Bone marrow (tissue), 2 donors: ENCODE measurements around the gene DNTTIP2.
A peak's percentile ranks its signal among the peaks of the same experiment; 100 is the strongest.
"Not testable (repeated sequence)": the region's sequence is repeated elsewhere in the genome, so short reads cannot be mapped to it uniquely, and the experiment has no call there.

Experiments used
- DNase-seq, 2 donors: peaks; one replicate each; lab custom pipeline; 2025; lab: John Stamatoyannopoulos, UW

The DNTTIP2 gene

DNA sequence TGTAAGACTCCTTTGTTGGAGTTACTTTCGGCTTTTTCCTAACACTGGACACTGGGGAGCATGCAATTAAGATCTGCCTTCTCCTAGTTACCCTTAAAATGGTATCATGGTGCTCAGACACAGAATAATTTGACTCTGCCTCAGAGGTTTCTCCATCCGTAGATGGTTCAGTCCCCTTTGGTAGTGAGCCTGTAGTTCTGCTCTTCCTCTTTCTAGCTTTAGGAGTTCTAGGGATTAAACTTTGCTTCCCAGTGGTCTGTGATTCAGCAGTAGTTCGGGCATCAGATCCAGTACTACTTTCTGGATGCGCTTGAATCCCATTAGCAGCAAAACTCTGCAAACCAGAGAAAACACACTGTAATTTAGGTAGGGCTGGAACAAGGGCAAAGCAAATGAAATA lies 1.5 kb downstream of the DNTTIP2 start:
- DNase-seq, result no peak

DNA sequence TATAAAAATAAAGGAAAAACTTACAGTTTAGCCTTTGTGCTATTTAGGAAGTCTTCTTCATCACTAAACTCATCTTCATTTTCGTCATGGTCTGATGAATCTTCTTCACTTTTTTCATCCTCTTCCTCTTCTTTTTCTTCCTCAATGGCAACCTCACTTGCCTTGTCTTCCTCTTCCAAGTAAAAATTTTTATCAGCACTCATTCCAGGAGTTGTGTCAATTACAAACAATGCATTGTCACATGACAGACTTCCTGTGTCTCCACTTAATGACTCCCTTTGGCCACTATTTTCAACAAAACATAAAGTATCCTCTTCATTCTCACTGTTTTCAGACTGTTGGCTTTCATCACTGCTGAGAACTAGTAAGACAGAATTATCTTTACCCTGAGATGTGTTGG lies 2.8 kb downstream of the DNTTIP2 start:
- no peak for DNase-seq

DNA sequence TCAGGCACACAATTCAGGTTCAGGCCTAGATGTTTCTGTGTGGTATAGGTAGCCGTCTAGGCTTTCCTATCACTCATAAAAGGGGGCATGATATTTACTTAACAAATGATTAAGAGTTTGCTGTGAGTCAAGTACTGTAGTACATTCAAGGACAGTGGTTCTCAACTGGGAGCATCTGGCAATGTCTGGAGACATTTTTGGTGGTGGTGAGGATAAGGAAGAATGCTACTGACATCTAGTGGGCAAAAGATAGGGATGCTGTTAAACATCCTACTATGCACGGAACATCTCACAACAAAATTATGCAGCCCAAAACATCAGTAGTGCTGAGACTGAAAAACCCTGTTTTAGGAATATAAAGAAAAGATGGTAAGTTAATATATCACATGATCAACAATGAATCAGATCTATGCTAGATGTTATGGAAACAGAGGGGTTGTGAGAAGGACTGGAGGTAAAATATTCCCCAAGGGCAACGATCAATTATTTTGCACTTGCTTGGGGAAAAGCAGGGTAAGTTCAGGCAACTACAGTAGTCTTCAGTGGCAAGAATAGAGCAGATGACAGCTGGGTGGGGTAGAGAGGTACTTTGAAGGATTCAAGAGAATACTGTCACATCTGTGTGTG lies 4.9 kb downstream of the DNTTIP2 start:
- DNase-seq, result peak in 1 of 2 donors; percentile 24

DNA sequence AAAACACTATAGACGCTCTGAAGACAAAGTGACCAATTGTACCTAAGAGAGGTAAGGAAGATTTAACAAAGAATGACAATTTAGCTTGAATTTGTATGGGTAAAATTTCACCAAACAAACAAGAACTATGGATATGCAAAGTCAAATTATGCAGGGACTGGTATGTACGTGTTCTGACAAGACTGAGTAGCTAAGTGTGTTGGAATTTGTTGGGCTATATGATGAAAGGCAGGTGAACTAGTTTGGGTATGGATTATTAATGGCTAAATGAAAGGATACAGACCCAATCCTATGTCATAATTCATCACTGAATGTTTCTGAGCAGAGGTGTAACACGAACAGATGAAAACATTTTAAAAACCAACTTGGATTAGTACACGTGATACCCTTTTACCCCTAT lies 7.6 kb downstream of the DNTTIP2 start:
- DNase-seq, result no peak

DNA sequence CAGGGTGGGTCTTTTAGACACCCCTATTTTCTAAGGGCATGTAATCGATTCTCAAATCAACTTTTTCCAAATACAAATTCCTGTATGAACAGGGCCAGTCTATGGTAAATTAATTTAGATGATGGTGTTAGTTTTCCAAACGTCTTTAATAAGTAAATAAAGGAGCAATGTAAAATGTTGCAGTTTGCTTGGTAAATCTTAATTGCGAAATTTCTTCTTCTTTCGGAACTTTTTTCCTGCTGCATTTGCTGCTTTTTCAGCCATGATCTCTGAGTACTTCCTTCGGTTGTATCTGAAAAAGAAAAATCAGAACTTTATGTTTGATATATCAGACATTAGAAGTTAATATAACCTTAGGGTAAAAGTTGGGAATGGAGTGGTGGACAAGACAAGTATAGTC lies 9.4 kb downstream of the DNTTIP2 start:
- no peak for DNase-seq

DNA sequence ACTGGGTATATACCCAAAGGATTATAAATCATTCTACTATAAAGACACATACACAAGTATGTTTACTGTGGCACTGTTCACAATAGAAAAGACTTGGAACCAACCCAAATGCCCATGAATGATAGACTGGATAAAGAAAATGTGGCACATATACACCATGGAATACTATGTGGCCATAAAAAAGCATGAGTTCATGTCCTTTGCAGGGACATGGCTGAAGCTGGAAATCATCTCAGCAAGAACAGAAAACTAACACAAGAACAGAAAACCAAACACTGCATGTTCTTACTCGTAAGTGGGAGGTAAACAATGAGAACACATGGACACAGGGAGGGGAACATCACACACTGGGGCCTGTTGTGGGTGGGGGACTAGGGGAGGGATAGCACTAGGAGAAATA lies 10.5 kb downstream of the DNTTIP2 start:
- DNase-seq, result not testable (repeated sequence)

DNA sequence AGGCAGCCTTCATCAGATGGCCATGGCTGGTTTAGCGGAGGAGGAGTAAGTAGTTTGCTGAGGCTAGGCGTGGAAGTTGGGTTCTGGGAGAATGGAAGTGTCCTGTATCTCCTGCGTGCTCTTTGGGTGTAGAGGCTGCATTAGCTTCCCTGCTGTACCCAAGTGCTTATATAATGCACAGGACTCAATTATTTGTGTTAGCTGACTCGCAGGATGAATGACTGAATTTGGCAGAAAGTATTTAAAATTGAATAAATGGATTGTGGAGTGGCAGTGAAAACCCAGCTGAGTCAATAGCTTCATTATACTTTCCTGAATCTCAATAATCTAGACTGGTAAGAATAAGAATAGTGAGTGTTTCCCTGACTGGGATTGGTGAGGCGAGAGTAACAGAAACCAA lies 13.8 kb downstream of the DNTTIP2 start:
- no peak for DNase-seq

DNA sequence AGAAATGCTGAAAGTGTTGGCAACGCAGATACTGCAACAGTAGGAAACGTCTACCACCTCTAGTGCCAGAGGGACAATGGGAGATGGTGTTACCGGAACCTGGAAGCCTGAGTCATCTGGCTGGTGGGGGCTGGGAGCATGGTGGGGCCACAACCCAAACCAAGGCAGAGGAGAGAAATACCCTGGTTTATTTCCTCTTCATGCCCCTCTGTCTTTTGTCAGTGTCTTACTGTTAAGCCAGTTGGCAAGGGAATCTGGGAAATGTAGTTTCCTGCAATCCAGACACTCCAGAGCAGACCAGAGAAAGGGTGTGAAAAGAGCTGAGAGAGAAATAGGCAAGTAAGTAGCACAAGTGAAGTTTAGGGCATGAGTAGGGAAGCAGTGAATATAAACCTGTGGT lies 14.8 kb downstream of the DNTTIP2 start:
- DNase-seq, result no peak

DNA sequence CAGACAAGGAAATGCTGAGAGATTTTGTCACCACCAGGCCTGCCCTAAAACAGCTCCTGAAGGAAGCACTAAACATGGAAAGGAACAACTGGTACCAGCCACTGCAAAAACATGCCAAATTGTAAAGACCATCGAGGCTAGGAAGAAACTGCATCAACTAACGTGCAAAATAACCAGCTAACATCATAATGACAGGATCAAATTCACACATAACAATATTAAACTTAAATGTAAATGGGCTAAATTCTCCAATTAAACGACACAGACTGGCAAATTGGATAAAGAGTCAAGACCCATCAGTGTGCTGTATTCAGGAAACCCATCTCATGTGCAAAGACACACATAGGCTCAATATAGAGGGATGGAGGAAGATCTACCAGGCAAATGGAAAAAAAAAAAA lies 21.4 kb downstream of the DNTTIP2 start:
- not testable (repeated sequence) for DNase-seq

DNA sequence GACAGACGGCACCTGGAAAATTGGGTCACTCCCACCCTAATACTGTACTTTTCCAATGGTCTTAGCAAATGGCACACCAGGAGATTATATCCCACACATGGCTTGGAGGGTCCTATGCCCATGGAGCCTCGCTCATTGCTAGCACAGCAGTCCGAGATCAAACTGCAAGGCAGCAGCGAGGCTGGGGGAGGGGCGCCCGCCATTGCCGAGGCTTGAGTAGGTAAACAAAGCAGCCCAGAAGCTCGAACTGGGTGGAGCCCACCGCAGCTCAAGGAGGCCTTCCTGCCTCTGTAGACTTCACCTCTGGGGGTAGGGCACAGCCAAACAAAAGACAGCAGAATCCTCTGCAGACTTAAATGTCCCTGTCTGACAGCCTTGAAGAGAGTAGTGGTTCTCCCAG lies 23.0 kb downstream of the DNTTIP2 start:
- not testable (repeated sequence) for DNase-seq

DNA sequence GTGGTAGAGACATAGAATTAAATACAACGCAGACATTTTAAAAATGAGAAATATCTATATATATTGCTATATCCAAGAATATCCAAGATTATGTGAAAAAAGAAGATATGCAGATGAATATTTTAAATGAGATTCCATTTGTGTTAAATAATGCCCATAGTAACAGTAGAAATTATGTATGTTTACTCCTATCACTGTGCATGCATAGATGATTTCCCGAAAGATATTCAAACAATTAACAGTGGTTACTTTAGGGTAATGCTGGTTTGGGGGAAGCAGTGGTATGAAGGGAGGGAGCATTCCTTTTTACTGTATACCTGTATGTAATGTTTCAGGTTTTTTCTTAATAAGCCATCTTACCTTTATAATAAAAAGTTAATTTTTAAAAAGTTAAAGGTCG lies 25.1 kb downstream of the DNTTIP2 start:
- DNase-seq, result no peak

DNA sequence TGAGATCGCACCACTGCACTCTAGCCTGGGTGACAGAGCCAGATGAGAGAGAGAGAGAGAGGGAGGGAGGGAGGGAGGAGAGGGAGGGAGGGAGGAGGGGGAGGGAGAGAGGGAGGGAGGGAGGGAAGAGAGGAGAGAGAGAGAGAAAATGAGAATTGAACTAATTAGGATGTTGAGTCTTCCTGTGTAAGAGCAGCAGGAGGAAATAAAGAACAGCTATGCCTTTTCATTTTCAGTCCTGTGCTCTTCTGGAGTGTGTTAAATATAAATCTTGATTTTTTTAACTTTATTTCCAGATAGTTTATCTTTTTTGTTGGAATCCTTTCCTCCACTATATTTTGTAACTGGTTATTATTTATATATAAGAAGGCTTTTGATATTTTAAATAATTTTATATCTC lies 27.1 kb downstream of the DNTTIP2 start:
- DNase-seq, result no peak

DNA sequence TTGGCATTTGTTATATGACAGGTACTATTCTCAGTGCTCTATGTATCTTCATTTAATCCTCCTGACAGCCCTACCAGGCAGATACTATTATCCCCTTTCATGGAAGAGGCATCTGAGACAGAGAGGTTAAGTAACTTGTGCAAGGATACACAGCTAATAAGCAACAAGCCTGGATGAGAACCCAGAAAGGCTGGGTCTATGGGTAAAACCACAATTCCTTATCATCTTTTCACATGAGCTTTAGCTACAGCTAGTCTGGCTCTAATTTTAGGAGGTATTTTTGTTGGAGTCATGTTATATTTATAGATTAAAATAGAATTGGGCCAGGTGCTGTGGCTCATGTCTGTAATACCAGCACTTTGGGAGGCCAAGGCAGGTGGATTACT lies 27.7 kb downstream of the DNTTIP2 start:
- DNase-seq, result no peak

DNA sequence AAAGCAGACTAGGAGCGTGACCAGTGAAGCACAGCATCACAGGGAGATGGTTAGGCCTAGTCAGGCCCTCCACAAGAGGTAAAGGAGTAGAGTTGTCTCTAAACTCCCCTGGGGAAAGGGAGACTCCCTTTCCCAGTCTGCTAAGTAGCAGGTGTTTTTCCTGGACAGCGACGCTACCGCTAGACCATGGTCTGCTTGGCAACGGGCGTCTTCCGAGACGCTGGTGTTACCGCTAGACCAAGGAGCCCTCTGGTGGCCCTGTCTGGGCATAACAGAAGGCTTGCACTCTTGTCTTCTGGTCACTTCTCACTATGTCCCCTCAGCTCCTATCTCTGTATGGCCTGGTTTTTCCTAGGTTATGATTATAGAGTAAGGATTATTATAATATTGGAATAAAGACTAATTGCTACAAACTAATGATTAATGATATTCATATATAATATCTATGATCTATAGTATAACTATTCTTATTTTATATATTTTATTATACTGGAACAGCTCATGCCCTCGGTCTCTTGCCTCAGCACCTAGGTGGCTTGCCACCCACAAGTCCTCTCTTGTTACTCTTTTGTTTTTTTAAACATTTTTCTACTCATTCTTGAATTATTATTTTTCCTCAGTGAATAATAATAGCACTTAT lies 28.2 kb downstream of the DNTTIP2 start:
- not testable (repeated sequence) for DNase-seq

DNA sequence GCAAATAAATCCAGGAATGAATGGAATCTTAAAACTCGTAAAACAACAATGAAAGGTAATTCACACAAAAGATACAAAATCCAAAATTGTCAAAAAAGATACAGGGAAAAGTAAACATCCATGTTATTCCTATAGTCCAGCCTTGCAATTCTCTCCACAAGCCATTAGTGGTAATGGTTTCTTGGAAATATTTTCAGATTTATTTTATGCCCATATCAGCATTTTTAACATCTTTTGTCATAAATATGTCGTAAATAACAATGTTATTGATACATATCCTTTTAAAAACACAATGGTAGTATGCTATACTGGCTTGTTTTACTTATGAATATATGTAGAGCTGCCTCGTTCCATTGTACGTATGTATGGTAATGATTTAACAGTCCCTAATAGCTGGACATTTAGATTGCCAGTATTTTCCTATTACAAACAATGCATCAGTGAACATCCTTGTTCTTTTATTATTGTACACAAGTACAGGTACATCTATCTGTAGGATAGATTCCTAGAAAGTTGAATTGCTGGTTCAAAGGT lies 30.6 kb downstream of the DNTTIP2 start:
- no peak for DNase-seq

DNA sequence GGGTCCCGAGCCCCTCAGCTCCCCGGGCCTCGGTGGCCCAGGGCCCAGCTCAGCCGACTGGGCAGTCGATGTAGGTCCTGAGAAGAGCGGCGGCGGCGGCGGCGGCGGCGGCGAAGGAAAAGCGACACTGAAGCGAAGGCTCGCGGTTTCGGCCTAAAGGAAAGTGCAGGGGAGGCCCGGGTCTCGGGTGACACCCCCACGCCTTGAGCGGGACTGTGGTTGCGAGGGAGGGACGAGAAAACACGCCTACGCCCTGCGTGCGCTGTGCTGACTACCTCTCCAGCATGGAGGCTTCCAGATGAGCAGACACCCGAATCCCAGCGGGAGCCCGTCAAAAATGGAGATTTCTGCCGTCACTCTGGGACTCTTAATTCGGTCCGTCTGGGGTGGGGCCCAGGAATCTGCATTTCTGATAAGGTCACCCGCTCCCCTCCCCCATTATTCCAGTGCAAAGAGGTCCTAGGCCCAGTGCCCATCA lies 31.2 kb downstream of the DNTTIP2 start:
- DNase-seq, result peak in 1 of 2 donors; percentile 59

DNA sequence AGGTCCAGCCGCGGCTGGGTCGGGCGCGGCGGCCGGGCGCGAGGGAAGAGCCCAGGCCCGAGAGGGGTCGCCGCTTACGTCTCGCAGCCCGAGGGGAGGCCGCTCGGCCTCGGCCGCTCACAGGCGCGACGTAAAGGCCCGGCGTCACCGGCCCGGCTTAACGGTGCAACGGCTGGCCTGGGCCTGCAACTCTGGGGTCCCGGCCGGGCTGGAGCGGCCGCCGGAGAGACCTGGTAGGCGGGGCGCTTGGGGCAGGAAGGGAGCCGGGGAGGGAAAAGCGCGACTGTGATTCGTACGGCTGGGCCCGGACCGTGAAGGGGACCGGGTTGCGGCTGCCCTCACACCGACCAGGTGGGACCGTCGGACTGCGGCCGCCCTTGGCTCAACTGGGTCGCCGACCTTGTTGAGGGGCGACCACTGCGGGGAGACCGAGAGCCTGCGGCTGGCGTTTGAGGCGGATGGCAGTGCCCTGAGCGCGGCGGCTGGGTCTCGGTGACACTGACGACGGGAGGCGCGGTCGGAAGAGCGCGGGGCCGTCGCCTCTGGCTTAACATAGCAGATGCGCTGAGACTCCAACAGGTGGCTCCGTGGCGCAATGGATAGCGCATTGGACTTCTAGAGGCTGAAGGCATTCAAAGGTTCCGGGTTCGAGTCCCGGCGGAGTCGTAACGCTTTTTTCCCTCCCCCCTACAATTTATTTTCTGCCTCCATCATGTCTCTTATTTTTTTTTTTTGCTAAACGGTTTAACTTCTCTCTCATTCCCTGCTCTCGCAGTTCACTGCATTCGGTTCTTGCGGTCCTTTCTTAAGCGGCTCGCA lies 31.8 kb downstream of the DNTTIP2 start:
- DNase-seq, result peak; percentile 86 to 87

DNA sequence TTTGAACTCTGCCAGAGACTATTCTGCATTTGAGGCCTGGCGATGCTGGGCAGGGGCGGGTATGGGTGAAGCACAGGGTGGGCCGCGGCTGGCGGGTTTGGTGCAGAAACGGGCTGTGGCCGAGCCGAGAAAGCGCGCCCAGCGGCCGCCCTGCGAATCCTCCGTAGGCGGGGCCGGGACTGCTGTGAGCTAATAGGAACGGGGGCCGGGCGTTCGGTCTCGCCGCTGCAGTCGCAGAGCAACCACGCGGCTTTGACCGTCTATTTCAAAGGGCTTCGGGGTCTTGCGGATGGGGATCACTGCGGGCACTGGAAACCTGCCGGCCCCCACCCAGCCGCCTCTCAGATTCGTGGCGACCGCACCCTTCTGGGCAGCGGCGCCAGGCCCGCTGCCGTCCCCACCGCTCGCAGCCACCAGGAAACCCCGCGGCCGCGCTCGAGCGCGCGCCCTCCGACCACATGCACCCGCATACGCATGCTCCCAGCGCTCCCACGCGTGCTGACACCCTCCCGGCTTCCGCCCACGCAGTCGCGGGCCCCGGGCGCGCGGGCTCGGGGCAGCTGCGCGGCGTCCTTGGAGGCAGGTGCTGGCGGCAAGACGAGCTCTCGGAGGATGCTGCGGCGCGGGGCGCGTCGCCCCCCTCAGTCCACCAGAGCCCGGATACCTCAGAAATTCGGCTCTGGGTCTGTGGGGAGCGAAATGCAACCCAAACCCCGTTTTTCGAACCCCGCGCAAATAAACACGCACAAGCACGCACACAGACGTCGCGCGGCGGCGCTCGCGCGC lies 32.6 kb downstream of the DNTTIP2 start:
- peak; percentile 54 to 80 for DNase-seq

DNA sequence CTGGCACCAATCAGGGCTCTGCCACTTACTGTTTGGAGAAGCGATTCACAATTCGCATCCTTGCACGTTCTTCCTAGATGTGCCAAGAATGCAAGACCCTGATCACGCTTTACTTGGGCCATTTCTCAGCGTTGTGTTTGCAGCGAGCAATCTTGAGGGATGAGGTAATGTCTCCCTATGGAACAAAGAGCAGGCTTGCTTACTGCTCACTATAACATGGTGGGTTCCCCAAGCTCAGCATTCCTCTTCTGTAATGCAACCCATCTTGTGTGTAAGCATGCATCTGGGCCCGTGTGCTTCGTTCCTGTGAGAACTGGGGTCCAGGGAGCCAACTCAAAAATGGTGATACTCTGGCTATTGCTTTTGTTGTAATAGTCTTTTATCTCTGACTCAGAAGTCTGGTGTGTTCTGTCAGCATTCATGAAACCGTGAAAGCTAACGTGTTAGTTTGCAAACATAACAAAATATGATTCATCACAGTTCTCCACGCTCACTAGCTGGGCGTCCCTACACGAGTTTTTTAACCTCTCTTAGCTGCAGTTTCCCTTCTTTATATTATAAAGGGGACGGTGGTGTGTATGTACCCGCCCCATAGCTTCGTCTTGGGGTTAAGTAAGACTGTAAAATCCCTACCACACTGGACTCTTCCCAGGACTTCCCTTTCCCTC lies 33.3 kb downstream of the DNTTIP2 start:
- peak in 1 of 2 donors; percentile 54 for DNase-seq

DNA sequence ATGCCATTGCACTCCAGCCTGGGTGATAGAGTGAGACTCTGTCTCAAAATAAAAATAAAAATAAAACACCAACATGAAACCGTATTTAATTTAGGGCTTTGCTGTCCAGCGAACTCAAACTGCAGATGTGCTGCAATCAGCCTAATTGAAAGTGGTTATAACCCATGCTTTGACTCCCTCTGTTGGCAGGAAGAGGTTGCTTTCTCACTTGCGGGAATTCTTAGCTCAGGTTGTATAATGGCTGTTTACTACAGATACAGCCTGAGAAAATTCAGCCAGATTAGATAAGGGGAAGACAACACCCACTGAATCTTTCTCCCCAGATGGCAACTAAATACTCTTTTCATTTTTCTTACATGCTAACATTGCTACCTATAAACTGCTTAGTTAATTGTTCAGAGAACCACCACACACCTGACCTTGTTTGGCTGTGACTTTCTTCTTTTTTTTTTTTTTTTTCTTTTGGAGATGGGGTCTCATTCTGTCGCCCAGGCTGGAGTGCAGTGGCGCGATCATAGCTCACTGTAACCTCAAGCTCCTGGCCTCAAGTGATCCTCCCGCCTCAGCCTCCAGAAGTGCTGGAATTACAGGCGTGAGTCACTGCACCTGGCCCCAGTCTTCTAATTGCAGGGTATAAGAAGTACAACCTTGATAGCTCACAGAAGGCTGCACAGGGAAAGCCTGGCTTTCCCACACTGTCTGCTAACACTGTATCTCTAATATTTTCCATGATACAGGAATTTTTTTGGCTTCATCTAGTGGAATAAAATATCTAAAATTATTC lies 34.6 kb downstream of the DNTTIP2 start:
- DNase-seq, result peak in 1 of 2 donors; percentile 71
